Neural cell (in vitro differentiated cells): Measurements from ENCODE around the gene GNAI2. TPM values are rescaled to one million over a fixed set of nuclear protein-coding genes. Genes with fewer than 3 reads are reported as not detected.

Experiments used
- H2AFZ ChIP-seq: fragments of 200-600, 300-800 bp; sonication (generic), shearing (Covaris generic); 2 replicates; pipeline ENCODE4 v1.6.0; 2014; ENCODE audit warnings: low read depth, mild to moderate bottlenecking, antibody characterized with exemption, low read length, moderate library complexity
- H3F3A ChIP-seq: fragments of 200-600 bp; shearing (Covaris generic); 2 replicates; pipeline ENCODE4 v1.6.1; 2016; ENCODE audit warnings: mild to moderate bottlenecking, moderate library complexity, mixed read lengths, antibody characterized with exemption, low read length; ENCODE audit not compliant: insufficient read depth, poor library complexity, severe bottlenecking
- H3K27ac ChIP-seq: fragments of 200-600, 300-800 bp; sonication (generic), shearing (Covaris generic); 2 replicates; pipeline ENCODE4 v1.5.1; 2014; ENCODE audit warnings: mild to moderate bottlenecking, low read length, moderate library complexity
- H3K27me3 ChIP-seq: fragments of 300-800, 200-600 bp; sonication (generic), shearing (Covaris generic); 2 replicates; pipeline ENCODE4 v1.6.0; 2014; ENCODE audit warnings: mild to moderate bottlenecking, low read depth, low read length, moderate library complexity; ENCODE audit not compliant: insufficient read depth
- H3K36me3 ChIP-seq: fragments of 300-800, 200-600 bp; sonication (generic), shearing (Covaris generic); 2 replicates; pipeline ENCODE4 v1.5.1; 2014; ENCODE audit warnings: mild to moderate bottlenecking, antibody characterized with exemption, low read length, moderate library complexity; ENCODE audit not compliant: insufficient read depth
- H3K4me2 ChIP-seq: fragments of 300-800, 200-600 bp; sonication (generic), shearing (Covaris generic); 2 replicates; pipeline ENCODE4 v1.6.0; 2014; ENCODE audit warnings: mild to moderate bottlenecking, low read length
- H3K4me3 ChIP-seq: fragments of 300-800, 200-600 bp; sonication (generic), shearing (Covaris generic); 2 replicates; pipeline ENCODE4 v1.5.1; 2014; ENCODE audit warnings: mild to moderate bottlenecking, low read length, moderate library complexity
- H3K79me2 ChIP-seq: fragments of 200-600 bp; shearing (Covaris generic); replicated peaks from 2 replicates; pipeline ENCODE4 v1.6.0; 2014; ENCODE audit warnings: mild to moderate bottlenecking, low read length, moderate library complexity; ENCODE audit not compliant: insufficient read depth
- H3K9ac ChIP-seq: fragments of 300-800, 200-600 bp; sonication (generic), shearing (Covaris generic); 2 replicates; pipeline ENCODE4 v1.6.1; 2016; ENCODE audit warnings: mild to moderate bottlenecking, low read length, mixed read lengths
- H3K9me2 ChIP-seq: fragments of 200-600 bp; shearing (Covaris generic); 2 replicates; pipeline ENCODE4 v1.6.1; 2016; ENCODE audit warnings: mild to moderate bottlenecking, low read length, mixed read lengths; ENCODE audit not compliant: insufficient read depth
- H3K9me3 ChIP-seq: fragments of 200-600, 300-800 bp; sonication (generic), shearing (Covaris generic); 2 replicates; pipeline ENCODE4 v1.6.1; 2016; ENCODE audit warnings: mild to moderate bottlenecking, mixed run types, low read length, moderate library complexity, mixed read lengths
- H4K20me1 ChIP-seq: fragments of 200-600 bp; shearing (Covaris generic); 2 replicates; pipeline ENCODE4 v1.6.1; 2016; ENCODE audit warnings: mild to moderate bottlenecking, mixed run types; ENCODE audit not compliant: insufficient read depth
- CTCF ChIP-seq: fragments of 450-650 bp; IDR thresholded peaks from 2 replicates; pipeline ENCODE4 v1.5.1; 2014; ENCODE audit warnings: antibody characterized with exemption, mild to moderate bottlenecking, moderate library complexity; ENCODE audit not compliant: poor library complexity, severe bottlenecking
- EP300 ChIP-seq: fragments of 450-650 bp; conservative IDR thresholded peaks from 2 replicates; pipeline ENCODE4 v1.6.1; 2014; ENCODE audit warnings: antibody characterized with exemption, mild to moderate bottlenecking, moderate library complexity; ENCODE audit not compliant: poor library complexity, severe bottlenecking
- EZH2 ChIP-seq: fragments of 200-600, 300-800 bp; shearing (Covaris generic), sonication (generic); IDR thresholded peaks from 2 replicates; pipeline ENCODE4 v1.6.1; 2014; ENCODE audit warnings: antibody characterized with exemption, low read length, borderline replicate concordance, mild to moderate bottlenecking; ENCODE audit not compliant: insufficient read depth, poor library complexity, severe bottlenecking
- MXI1 ChIP-seq: fragments of 450-650 bp; conservative IDR thresholded peaks from 2 replicates; pipeline ENCODE4 v1.6.1; 2014; ENCODE audit warnings: antibody characterized with exemption, mild to moderate bottlenecking; ENCODE audit not compliant: poor library complexity, severe bottlenecking
- POLR2AphosphoS5 ChIP-seq: IDR thresholded peaks from 2 replicates; pipeline ENCODE4 v1.6.1; 2012
- RAD21 ChIP-seq: fragments of 450-650 bp; conservative IDR thresholded peaks from 2 replicates; pipeline ENCODE4 v1.6.1; 2014; ENCODE audit warnings: antibody characterized with exemption, mild to moderate bottlenecking, moderate library complexity
- REST ChIP-seq: IDR thresholded peaks from 2 replicates; pipeline ENCODE4 v1.6.1; 2012; ENCODE audit warnings: borderline replicate concordance
- SMC3 ChIP-seq: fragments of 450-650 bp; conservative IDR thresholded peaks from 2 replicates; pipeline ENCODE4 v1.6.1; 2014; ENCODE audit warnings: antibody characterized with exemption, mild to moderate bottlenecking, moderate library complexity; ENCODE audit not compliant: poor library complexity
- TAF1 ChIP-seq: IDR thresholded peaks from 2 replicates; pipeline ENCODE4 v1.6.1; 2012; ENCODE audit warnings: low read depth
- polyA plus RNA-seq: library from polyadenylated mRNA; depleted of rRNA; stranded (reverse); fragments of >200 nt; gene quantifications from 2 replicates; pipeline ENCODE4 v1.2.3, GENCODE V29; 2014

The GNAI2 gene
- polyA plus RNA-seq, 1 donor from 2014 or later = 101 TPM

- Histone ChIP-seq H3K27me3 (no peaks in the 10 kb centered on the region), H2AFZ (no peak overlapping the region)
- TF ChIP-seq RAD21 (no peak), CTCF (no peak), REST (no peak), MXI1 (no peak), EZH2 (no peak), TAF1 (no peak), EP300 (no peak), POLR2AphosphoS5 (no peak), SMC3 (no peak)
Measured at GRCh38 chr3:50295553-50296431, 59.8 kb downstream of the GNAI2 start.

GRCh38 chr3:50296721-50297383 is 60.8 kb downstream of the GNAI2 start:
- Histone ChIP-seq H3K9me3 (no peaks in the 10 kb centered on the region), H3K4me3 (no peak overlapping the region), H3K27me3 (no peaks in the 10 kb centered on the region), H3K9ac (no peak overlapping the region), H2AFZ (no peak overlapping the region), H4K20me1 (no peaks in the 10 kb centered on the region), H3K4me2 (no peak overlapping the region), H3F3A (no peaks in the 10 kb centered on the region), H3K27ac (no peak overlapping the region), H3K79me2 (no peaks in the 10 kb centered on the region), H3K36me3 (no peaks in the 10 kb centered on the region), H3K9me2 (no peaks in the 10 kb centered on the region)
- no peak for TF ChIP-seq REST
- TF ChIP-seq MXI1 = no peak
- no peak for TF ChIP-seq POLR2AphosphoS5
- no peak for TF ChIP-seq CTCF
- no peak for TF ChIP-seq TAF1
- no peak for TF ChIP-seq EP300
- no peak for TF ChIP-seq EZH2
- no peak for TF ChIP-seq SMC3
- TF ChIP-seq RAD21 = no peak

More at GRCh38 chr3:50295553-50296431, 59.8 kb downstream of the GNAI2 start:
- Histone ChIP-seq H3K4me3 (no peak overlapping the region), H3K9ac (no peak overlapping the region), H3K36me3 (no peaks in the 10 kb centered on the region), H3F3A (no peaks in the 10 kb centered on the region), H3K9me2 (no peaks in the 10 kb centered on the region), H3K4me2 (no peak overlapping the region), H4K20me1 (no peaks in the 10 kb centered on the region), H3K79me2 (peaks cover 6% of the 10 kb centered on the region), H3K27ac (no peak overlapping the region), H3K9me3 (no peaks in the 10 kb centered on the region)
